ENCODE data around the gene ZNF593. TPM values are rescaled to one million over a fixed set of nuclear protein-coding genes. Genes with fewer than 3 reads are reported as not detected.

The ZNF593 gene
- total and polyA plus RNA-seq, 2 of the 13 experiments (the other 11 are each of a cell fraction or from before 2014, with no cell fraction given), result 37.3 to 55.8 TPM

DNA sequence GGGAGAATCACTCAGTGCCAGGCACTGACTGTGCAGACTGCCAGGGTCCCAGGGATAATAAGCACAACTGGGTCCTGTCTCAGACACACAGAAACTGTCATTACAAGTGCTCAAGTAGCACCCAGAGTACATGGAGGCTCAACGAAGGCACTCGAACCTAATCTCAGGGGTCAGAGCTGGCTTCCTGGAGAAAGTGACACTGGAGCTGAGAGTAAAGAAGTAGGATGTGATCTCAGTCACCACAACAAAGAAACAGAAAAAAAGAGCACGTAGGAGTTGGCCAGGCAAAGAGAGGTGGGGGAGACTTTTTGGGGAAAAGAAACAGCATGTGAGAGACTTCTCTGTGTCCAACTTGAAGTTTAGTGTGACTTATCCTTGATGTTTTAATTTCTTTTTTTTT, 22.0 kb downstream of the ZNF593 start:
- Histone ChIP-seq H3K27ac (ENCODE audit: extremely low read length, insufficient read depth, low read length) (no peak overlapping the region), H3K27me3 (ENCODE audit: control insufficient read depth in 1 of 2, insufficient read depth in 2 of 2, low read length in 2 of 2) (peaks cover 0 to 11% of the 10 kb centered on the region in 2 experiments; a peak in 2 of 5 replicates), H3K9ac (ENCODE audit: insufficient read depth, low read depth, low read length) (no peak overlapping the region), H2AFZ (ENCODE audit: low read length) (no peak overlapping the region), H4K20me1 (ENCODE audit: insufficient read depth, low read length) (no peaks in the 10 kb centered on the region), H3K4me3 (replicated peaks in 1 of 3; ENCODE audit: insufficient read depth in 1 of 3, low read depth in 2 of 3, low read length in 3 of 3) (no peak overlapping the region), H3K9me3 (ENCODE audit: low read length) (no peaks in the 10 kb centered on the region), H3K79me2 (ENCODE audit: insufficient read depth, low read length) (no peaks in the 10 kb centered on the region), H3K36me3 (replicated peaks in 1 of 2; ENCODE audit: control insufficient read depth in 1 of 2, insufficient read depth in 2 of 2, low read length in 2 of 2) (0 out of 5 replicates have a peak, but pooled peaks cover 0 to 2% of the 10 kb centered on the region in 2 experiments), H3K4me1 (ENCODE audit: insufficient read depth, low read length) (no peaks in the 10 kb centered on the region), H3K4me2 (ENCODE audit: low read depth, low read length) (no peak overlapping the region)
- ChIA-PET CTCF (ENCODE audit: low intra/inter-chr PET ratio, low total read pairs) (no interaction called here), POLR2A (no interaction called here)
- TF ChIP-seq ZFY (CRISPR knock-in tag; IDR thresholded peaks at IDR 0.05), result no peak
- TF ChIP-seq FOSL1 (CRISPR knock-in tag; IDR thresholded peaks at IDR 0.05; ENCODE audit: borderline replicate concordance), result no peak
- no peak for TF ChIP-seq RFXANK (CRISPR knock-in tag; IDR thresholded peaks at IDR 0.05)
- TF ChIP-seq, protein P1, sequence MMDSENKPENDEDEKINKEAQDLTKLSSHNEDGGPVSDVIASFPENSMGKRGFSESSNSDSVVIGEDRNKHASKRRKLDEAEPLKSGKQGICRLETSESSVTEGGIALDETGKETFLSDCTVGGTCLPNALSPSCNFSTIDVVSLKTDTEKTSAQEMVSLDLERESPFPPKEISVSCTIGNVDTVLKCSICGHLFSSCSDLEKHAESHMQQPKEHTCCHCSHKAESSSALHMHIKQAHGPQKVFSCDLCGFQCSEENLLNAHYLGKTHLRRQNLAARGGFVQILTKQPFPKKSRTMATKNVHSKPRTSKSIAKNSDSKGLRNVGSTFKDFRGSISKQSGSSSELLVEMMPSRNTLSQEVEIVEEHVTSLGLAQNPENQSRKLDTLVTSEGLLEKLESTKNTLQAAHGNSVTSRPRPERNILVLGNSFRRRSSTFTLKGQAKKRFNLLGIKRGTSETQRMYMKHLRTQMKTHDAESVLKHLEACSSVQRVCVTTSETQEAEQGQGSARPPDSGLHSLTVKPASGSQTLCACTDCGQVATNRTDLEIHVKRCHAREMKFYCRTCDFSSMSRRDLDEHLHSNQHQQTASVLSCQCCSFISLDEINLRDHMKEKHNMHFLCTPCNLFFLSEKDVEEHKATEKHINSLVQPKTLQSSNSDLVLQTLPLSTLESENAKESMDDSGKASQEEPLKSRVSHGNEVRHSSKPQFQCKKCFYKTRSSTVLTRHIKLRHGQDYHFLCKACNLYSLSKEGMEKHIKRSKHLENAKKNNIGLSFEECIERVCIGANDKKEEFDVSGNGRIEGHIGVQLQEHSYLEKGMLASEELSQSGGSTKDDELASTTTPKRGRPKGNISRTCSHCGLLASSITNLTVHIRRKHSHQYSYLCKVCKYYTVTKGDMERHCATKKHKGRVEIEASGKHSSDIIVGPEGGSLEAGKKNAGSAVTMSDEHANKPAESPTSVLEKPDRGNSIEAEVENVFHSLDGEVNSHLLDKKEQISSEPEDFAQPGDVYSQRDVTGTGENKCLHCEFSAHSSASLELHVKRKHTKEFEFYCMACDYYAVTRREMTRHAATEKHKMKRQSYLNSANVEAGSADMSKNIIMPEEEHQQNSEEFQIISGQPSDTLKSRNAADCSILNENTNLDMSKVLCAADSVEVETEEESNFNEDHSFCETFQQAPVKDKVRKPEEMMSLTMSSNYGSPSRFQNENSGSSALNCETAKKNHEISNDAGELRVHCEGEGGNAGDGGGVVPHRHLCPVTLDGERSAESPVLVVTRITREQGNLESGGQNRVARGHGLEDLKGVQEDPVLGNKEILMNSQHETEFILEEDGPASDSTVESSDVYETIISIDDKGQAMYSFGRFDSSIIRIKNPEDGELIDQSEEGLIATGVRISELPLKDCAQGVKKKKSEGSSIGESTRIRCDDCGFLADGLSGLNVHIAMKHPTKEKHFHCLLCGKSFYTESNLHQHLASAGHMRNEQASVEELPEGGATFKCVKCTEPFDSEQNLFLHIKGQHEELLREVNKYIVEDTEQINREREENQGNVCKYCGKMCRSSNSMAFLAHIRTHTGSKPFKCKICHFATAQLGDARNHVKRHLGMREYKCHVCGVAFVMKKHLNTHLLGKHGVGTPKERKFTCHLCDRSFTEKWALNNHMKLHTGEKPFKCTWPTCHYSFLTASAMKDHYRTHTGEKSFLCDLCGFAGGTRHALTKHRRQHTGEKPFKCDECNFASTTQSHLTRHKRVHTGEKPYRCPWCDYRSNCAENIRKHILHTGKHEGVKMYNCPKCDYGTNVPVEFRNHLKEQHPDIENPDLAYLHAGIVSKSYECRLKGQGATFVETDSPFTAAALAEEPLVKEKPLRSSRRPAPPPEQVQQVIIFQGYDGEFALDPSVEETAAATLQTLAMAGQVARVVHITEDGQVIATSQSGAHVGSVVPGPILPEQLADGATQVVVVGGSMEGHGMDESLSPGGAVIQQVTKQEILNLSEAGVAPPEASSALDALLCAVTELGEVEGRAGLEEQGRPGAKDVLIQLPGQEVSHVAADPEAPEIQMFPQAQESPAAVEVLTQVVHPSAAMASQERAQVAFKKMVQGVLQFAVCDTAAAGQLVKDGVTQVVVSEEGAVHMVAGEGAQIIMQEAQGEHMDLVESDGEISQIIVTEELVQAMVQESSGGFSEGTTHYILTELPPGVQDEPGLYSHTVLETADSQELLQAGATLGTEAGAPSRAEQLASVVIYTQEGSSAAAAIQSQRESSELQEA (CRISPR knock-in tag; IDR thresholded peaks at IDR 0.05; ENCODE audit: not compliant biosample characterization), result no peak
- intact Hi-C loops (cut with micrococcal nuclease; ENCODE audit: unreplicated experiment), result no loop called here
- no TSS peak for BruUV-seq (replicated peaks)
- WGBS (ENCODE audit: low lambda C conversion rate), result 22% methylated on average over 3 of the region's 3 CpGs
- FAIRE-seq (no peak), DNase-seq (ENCODE audit: low spot score) (no peak), ATAC-seq (no peak)
- in situ Hi-C loops (cut with HindIII; ENCODE audit: extremely low pct_ligation_motif_present, low pct_unique_long_range_greater_than_20kb), result no loop called here
